Kidney epithelial cell (primary cell): ENCODE data around the gene TSKS. TPM values are rescaled to one million over a fixed set of nuclear protein-coding genes. Genes with fewer than 3 reads are reported as not detected.

ENCODE experiments used
- DNase-seq: peaks from one replicate; pipeline ENCODE4 v3.0.0-alpha.2; 2010; ENCODE audit warnings: low read depth
- H3K27me3 ChIP-seq: 2 replicates; pipeline ENCODE4 v1.6.0; 2011; ENCODE audit warnings: low read length; ENCODE audit not compliant: control insufficient read depth, insufficient read depth
- H3K36me3 ChIP-seq: 2 replicates; pipeline ENCODE4 v1.5.1; 2011; ENCODE audit warnings: low read length; ENCODE audit not compliant: control insufficient read depth, insufficient read depth
- H3K4me3 ChIP-seq: 2 replicates; pipeline ENCODE4 v1.5.1; 2011; ENCODE audit warnings: low read depth, mild to moderate bottlenecking, control low read depth, low read length
- total RNA-seq: library from RNA; depleted of rRNA; stranded (reverse); fragments of >200 nt; gene quantifications from 2 replicates; pipeline ENCODE4 v1.2.3, GENCODE V29; 2015
- TF ChIP-seq, protein P1 (sequence below): IDR thresholded peaks from 2 replicates; pipeline ENCODE4 v1.5.1; 2011; ENCODE audit warnings: mild to moderate bottlenecking, moderate library complexity, low read length, control low read depth, inconsistent platforms; ENCODE audit not compliant: insufficient read depth, poor library complexity, severe bottlenecking

TSKS gene
- total RNA-seq, 1 donor from 2014 or later = not detected

DNA sequence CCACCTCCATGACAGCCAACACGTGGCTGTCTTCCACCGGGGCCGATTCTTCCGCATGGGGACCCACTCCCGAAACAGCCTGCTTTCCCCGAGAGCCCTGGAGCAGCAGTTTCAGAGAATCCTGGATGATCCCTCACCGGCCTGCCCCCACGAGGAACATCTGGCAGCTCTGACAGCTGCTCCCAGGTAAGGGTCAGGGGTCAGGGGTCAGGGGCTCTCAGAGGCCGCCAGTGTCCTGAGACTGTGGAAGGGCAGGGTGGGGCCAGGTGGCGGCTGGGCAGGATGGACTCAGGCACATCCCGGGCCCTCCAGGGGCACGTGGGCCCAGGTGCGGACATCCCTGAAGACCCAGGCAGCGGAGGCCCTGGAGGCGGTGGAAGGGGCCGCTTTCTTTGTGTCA lies 57.2 kb downstream of the TSKS start:
- Histone ChIP-seq H3K4me3 (no peak overlapping the region), H3K27me3 (peaks cover 6% of the 10 kb centered on the region), H3K36me3 (no peaks in the 10 kb centered on the region)
- TF ChIP-seq, protein P1, sequence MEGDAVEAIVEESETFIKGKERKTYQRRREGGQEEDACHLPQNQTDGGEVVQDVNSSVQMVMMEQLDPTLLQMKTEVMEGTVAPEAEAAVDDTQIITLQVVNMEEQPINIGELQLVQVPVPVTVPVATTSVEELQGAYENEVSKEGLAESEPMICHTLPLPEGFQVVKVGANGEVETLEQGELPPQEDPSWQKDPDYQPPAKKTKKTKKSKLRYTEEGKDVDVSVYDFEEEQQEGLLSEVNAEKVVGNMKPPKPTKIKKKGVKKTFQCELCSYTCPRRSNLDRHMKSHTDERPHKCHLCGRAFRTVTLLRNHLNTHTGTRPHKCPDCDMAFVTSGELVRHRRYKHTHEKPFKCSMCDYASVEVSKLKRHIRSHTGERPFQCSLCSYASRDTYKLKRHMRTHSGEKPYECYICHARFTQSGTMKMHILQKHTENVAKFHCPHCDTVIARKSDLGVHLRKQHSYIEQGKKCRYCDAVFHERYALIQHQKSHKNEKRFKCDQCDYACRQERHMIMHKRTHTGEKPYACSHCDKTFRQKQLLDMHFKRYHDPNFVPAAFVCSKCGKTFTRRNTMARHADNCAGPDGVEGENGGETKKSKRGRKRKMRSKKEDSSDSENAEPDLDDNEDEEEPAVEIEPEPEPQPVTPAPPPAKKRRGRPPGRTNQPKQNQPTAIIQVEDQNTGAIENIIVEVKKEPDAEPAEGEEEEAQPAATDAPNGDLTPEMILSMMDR = no peak
- no peak for DNase-seq

DNA sequence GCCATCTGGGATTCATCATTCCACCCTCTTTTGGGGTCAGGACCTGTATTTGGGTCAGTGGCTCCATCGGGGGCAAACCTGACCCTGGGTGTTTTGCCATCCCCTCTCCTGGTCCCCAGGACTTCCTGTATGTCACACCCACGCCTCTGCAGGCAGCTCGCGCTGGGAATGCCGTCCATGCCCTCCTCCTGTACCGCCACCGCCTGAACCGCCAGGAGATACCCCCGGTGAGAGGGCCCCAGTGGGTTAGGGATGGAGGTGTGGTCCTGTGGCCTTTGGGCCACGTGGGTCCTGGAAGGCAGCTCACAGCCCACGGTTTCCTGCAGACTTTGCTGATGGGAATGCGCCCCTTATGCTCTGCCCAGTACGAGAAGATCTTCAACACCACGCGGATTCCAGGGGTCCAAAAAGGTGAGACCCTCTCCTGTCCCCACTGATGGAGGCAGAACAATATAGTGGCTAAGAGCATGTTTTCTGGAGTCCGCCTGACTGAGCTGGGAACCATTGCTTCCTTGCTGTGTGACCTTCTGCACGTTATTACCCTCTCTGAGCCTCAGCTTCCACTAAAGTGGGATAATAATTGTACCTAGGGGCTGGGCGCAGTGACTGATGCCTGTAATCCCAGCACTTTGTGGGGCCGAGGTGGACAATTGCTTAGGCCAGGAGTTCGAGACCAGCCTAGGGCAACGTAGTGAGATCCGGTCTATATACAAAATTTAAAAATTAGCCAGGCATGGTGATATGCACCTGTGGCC lies 58.0 kb downstream of the TSKS start:
- H3K27me3 ChIP-seq = peaks cover 10% of the 10 kb centered on the region
- TF ChIP-seq, protein P1 = no peak
- H3K36me3 ChIP-seq = no peaks in the 10 kb centered on the region
- DNase-seq = no peak
- no peak overlapping the region for H3K4me3 ChIP-seq

DNA sequence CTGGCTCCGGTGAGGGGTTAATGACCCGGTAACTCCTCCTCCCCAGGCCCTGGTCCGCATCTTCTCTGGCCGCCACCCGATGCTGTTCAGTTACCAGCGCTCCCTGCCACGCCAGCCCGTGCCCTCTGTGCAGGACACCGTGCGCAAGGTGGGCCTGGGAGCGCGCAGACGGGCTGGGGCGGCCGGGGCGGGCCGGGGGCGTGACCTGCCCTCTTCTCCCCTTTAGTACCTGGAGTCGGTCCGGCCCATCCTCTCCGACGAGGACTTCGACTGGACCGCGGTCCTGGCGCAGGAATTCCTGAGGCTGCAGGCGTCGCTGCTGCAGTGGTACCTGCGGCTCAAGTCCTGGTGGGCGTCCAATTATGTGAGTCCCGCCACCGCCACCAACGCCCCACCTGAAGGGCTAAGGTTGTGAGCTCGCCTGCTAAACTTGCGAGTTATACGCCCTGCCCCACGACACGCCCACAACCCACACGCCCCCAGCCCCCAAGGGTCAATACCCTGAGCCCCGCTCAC lies 61.8 kb downstream of the TSKS start:
- DNase-seq = no peak
- Histone ChIP-seq H3K4me3 (no peak overlapping the region), H3K36me3 (no peaks in the 10 kb centered on the region), H3K27me3 (peaks cover 10% of the 10 kb centered on the region)
- TF ChIP-seq, protein P1 = no peak

DNA sequence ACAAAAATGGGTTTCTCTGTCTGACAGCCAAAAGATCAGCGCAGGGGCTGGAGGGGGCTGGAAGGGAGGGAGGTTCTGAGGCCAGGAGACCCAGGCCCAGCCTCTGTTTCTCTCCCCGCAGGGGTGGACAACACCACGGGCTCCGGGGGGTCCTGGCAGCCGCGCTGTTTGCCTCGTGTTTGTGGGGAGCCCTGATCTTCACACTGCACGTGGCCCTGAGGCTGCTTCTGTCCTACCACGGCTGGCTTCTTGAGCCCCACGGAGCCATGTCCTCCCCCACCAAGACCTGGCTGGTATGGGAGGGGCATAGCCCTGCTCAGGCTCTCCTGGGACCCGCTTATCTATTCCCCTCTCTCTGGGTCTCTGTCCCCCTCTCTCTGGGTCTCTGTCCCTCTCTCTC lies 62.5 kb downstream of the TSKS start:
- no peaks in the 10 kb centered on the region for H3K36me3 ChIP-seq
- TF ChIP-seq, protein P1 = no peak
- DNase-seq = no peak
- H3K4me3 ChIP-seq = no peak overlapping the region
- peaks cover 10% of the 10 kb centered on the region for H3K27me3 ChIP-seq

DNA sequence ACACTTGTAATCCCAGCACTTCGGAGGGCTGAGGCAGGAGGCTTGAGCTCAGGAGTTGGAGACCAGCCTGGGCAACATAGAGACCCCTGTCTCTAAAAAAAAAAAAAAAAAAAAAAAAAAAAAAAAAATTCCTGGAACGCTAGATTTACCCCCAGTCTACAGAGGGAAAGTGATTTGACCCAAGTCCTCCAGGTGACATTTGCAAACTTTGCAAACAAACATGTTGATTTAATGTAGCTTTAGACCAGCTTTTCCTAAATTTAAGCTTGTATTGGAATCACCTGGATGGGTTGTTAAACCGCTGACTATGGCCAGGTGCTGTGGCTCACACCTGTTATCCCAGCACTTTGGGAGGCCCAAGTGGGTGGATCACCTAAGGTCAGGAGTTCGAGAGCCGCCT lies 63.7 kb downstream of the TSKS start:
- Histone ChIP-seq H3K27me3 (peaks cover 10% of the 10 kb centered on the region), H3K4me3 (no peak overlapping the region), H3K36me3 (no peaks in the 10 kb centered on the region)
- TF ChIP-seq, protein P1 = no peak
- no peak for DNase-seq

DNA sequence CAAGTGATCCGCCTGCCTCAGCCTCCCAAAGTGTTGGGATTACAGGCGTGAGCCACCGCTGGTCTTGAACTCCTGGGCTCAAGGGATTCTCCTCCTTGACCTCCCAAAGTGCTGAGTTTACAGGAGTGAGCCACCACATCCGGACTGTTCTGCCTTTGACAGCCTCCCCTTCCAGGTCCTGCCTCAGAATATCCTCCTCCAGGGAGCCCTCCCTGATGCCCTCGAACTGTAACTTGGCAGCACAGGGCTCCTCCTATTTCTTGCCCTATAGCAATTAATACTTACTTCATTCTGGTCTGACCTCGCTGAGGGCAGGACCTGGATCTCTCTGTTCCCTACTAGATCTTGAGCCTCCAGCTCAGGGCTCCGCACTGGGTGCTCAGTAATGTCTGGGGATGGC lies 66.2 kb downstream of the TSKS start:
- no peaks in the 10 kb centered on the region for H3K36me3 ChIP-seq
- TF ChIP-seq, protein P1 = no peak
- no peak overlapping the region for H3K4me3 ChIP-seq
- DNase-seq = no peak
- peaks cover 10% of the 10 kb centered on the region for H3K27me3 ChIP-seq
